ENCODE results near the gene CCDC106. TPM values are rescaled to one million over a fixed set of nuclear protein-coding genes. Genes with fewer than 3 reads are reported as not detected.

CCDC106 gene
- total RNA-seq, 1 experiment from 2014 or later, result 47.8 TPM

GRCh38 chr19:55621205-55621672, 26.8 kb upstream of the CCDC106 start:
- intact Hi-C loops (cut with micrococcal nuclease; ENCODE audit: unreplicated experiment), result no loop called here
- Histone ChIP-seq H3K27me3 (ENCODE audit: control insufficient read depth, insufficient read depth, low read length) (no peaks in the 10 kb centered on the region), H3K9me3 (ENCODE audit: control insufficient read depth, insufficient read depth, low read depth, low read length) (no peaks in the 10 kb centered on the region), H3K27ac (ENCODE audit: low read length) (no peak overlapping the region), H3K4me1 (ENCODE audit: control insufficient read depth, insufficient read depth, low read length) (0 out of 2 replicates have a peak, but pooled peaks cover 3% of the 10 kb centered on the region), H3K4me3 (ENCODE audit: low read depth in 2 of 2, low read length in 2 of 2) (no peak overlapping the region), H3K36me3 (ENCODE audit: control insufficient read depth, insufficient read depth, low read length) (no peaks in the 10 kb centered on the region)
- TSS peak; percentile 65 for BruUV-seq (replicated peaks)
- ChIA-PET POLR2A (no interaction called here), CTCF (no interaction called here)
- DNase-seq (ENCODE audit: low read depth, low spot score) (no peak), ATAC-seq (no peak)
- in situ Hi-C loops (cut with HindIII; ENCODE audit: low pct_unique_long_range_greater_than_20kb, low sequenced_read_pairs), result no loop called here
- TF ChIP-seq POLR2AphosphoS5 (IDR thresholded peaks at IDR 0.05; ENCODE audit: low read depth, low read length), result no peak
- TF ChIP-seq SIN3A (IDR thresholded peaks at IDR 0.05; ENCODE audit: borderline replicate concordance, insufficient read depth, low read depth, low read length), result no peak
- TF ChIP-seq TCF7L2 (IDR thresholded peaks at IDR 0.05; ENCODE audit: low read depth, low read length), result no peak
- no peak for TF ChIP-seq REST (IDR thresholded peaks at IDR 0.05; ENCODE audit: insufficient read depth in 1 of 2, low read depth in 2 of 2, low read length in 1 of 2)
- no peak for TF ChIP-seq CTCF (IDR thresholded peaks at IDR 0.05)

- in situ Hi-C loops (cut with HindIII; ENCODE audit: low pct_unique_long_range_greater_than_20kb, low sequenced_read_pairs), result no loop called here
- DNase-seq (ENCODE audit: low read depth, low spot score) (no peak), ATAC-seq (no peak)
- Histone ChIP-seq H3K27ac (ENCODE audit: low read length) (no peak overlapping the region), H3K36me3 (ENCODE audit: control insufficient read depth, insufficient read depth, low read length) (no peaks in the 10 kb centered on the region), H3K4me3 (ENCODE audit: low read depth in 2 of 2, low read length in 2 of 2) (no peak overlapping the region), H3K27me3 (ENCODE audit: control insufficient read depth, insufficient read depth, low read length) (no peaks in the 10 kb centered on the region), H3K9me3 (ENCODE audit: control insufficient read depth, insufficient read depth, low read depth, low read length) (no peaks in the 10 kb centered on the region), H3K4me1 (ENCODE audit: control insufficient read depth, insufficient read depth, low read length) (0 out of 2 replicates have a peak, but pooled peaks cover 3% of the 10 kb centered on the region)
- TF ChIP-seq POLR2AphosphoS5 (IDR thresholded peaks at IDR 0.05; ENCODE audit: low read depth, low read length), result no peak
- no peak for TF ChIP-seq SIN3A (IDR thresholded peaks at IDR 0.05; ENCODE audit: borderline replicate concordance, insufficient read depth, low read depth, low read length)
- TF ChIP-seq TCF7L2 (IDR thresholded peaks at IDR 0.05; ENCODE audit: low read depth, low read length), result no peak
- TF ChIP-seq REST (IDR thresholded peaks at IDR 0.05; ENCODE audit: insufficient read depth in 1 of 2, low read depth in 2 of 2, low read length in 1 of 2), result no peak
- TF ChIP-seq CTCF (IDR thresholded peaks at IDR 0.05), result no peak
- BruUV-seq (replicated peaks), result no TSS peak
- ChIA-PET POLR2A (no interaction called here), CTCF (no interaction called here)
- intact Hi-C loops (cut with micrococcal nuclease; ENCODE audit: unreplicated experiment), result no loop called here
Measured at GRCh38 chr19:55621673-55622231, 26.3 kb upstream of the CCDC106 start.
